ENCODE data around the gene CRK.
"Not testable (repeated sequence)": the region's sequence is repeated elsewhere in the genome, so short reads cannot be mapped to it uniquely, and the experiment has no call there.

CRK gene

DNA sequence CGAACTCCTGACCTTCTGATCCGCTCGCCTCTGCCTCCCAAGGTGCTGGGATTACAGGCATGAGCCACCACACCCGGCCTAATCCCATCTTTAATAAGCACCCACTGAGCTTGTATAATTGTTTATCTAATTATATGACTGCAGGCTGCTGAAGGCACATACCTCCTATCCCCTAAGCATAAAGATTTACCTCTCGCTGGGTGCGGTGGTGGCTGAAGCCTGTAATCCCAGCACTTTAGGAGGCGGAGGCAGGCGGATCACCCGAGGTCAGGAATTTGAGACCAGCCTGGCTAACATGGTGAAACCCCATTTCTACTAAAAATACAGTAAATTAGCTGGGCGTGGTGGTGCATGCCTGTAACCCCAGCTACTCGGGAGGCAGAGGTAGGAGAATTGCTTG is 35.9 kb downstream of the CRK start:
- Histone ChIP-seq H3K4me1 (no peaks in the 10 kb centered on the region), H2AFZ (no peak overlapping the region), H3K9me3 (ENCODE audit: control insufficient read depth, low read length) (no peaks in the 10 kb centered on the region), H3K9ac (no peak overlapping the region), H3K79me2 (peaks cover 1% of the 10 kb centered on the region), H3K27me3 (ENCODE audit: control insufficient read depth, insufficient read depth, low read length) (no peaks in the 10 kb centered on the region), H3K4me2 (ENCODE audit: low read length) (no peak overlapping the region), H3K4me3 (ENCODE audit: low read depth, low read length) (no peak overlapping the region), H3K27ac (no peak overlapping the region), H3K36me3 (ENCODE audit: control insufficient read depth, insufficient read depth, low read length) (no peaks in the 10 kb centered on the region)
- no peak for TF ChIP-seq CTCF (IDR thresholded peaks at IDR 0.05)

GRCh38 chr17:1418476-1418875 is 37.6 kb downstream of the CRK start:
- H3K4me2 ChIP-seq (ENCODE audit: low read length); H3K4me1 ChIP-seq; H3K36me3 ChIP-seq (ENCODE audit: control insufficient read depth, insufficient read depth, low read length); H3K79me2 ChIP-seq; H3K9ac ChIP-seq; H2AFZ ChIP-seq; H3K27me3 ChIP-seq (ENCODE audit: control insufficient read depth, insufficient read depth, low read length); H3K4me3 ChIP-seq (ENCODE audit: low read depth, low read length); H3K27ac ChIP-seq; H3K9me3 ChIP-seq (ENCODE audit: control insufficient read depth, low read length): not testable (repeated sequence)

DNA sequence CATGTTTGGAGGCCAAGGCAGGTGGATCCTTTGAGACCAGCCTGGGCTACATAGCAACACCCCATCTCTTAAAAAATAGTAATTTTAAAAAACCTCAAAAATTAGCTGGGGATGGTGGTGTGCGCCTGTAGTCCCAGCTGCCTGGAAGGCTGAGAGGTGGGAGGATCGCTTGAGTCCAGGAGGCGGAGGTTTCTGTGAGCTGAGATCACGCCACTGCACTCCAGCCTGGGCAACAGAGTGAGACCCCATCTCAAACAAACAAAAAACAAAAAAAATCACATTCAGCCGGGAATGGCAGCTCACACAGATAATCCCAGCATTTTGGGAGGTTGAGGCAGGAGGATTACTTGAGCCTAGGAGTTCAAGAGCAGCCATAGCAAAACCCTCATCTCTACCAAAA is 39.6 kb downstream of the CRK start:
- no peaks in the 10 kb centered on the region for H3K36me3 ChIP-seq (ENCODE audit: control insufficient read depth, insufficient read depth, low read length)
- H3K4me2 ChIP-seq (ENCODE audit: low read length): no peak overlapping the region
- no peak overlapping the region for H2AFZ ChIP-seq

DNA sequence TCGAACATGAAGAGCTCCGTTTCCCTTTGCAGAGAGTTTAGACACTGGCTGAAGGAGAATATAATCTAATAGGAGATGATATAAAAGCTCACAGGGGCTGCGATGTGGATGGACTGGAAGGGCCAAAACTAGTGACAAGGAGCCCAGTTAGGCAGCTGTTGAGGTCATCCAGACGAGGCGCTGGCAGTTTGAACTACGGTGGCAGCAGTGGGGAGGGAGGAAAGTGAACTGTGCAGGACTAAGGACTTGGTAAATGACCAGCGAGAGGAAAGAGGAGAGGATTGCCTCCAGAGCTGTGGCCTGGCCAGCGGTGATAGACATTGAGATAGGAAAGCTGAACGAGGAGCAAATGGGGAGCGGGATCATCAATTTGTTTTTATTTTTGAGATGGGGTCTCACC is 41.4 kb downstream of the CRK start:
- Histone ChIP-seq H3K9ac (no peak overlapping the region), H3K36me3 (ENCODE audit: control insufficient read depth, insufficient read depth, low read length) (no peaks in the 10 kb centered on the region), H2AFZ (no peak overlapping the region), H3K9me3 (ENCODE audit: control insufficient read depth, low read length) (no peaks in the 10 kb centered on the region), H3K4me3 (ENCODE audit: low read depth, low read length) (no peak overlapping the region), H3K27ac (no peak overlapping the region), H3K27me3 (ENCODE audit: control insufficient read depth, insufficient read depth, low read length) (no peaks in the 10 kb centered on the region), H3K79me2 (no peaks in the 10 kb centered on the region), H3K4me1 (peaks cover 3% of the 10 kb centered on the region), H3K4me2 (ENCODE audit: low read length) (no peak overlapping the region)
- TF ChIP-seq CTCF (IDR thresholded peaks at IDR 0.05): no peak

More for the DNA sequence above, 39.6 kb downstream of the CRK start:
- no peaks in the 10 kb centered on the region for H3K9me3 ChIP-seq (ENCODE audit: control insufficient read depth, low read length)
- no peak overlapping the region for H3K27ac ChIP-seq
- H3K79me2 ChIP-seq: no peaks in the 10 kb centered on the region
- no peak overlapping the region for H3K4me3 ChIP-seq (ENCODE audit: low read depth, low read length)
- H3K4me1 ChIP-seq: peaks cover 3% of the 10 kb centered on the region
- H3K27me3 ChIP-seq (ENCODE audit: control insufficient read depth, insufficient read depth, low read length): no peaks in the 10 kb centered on the region
- no peak overlapping the region for H3K9ac ChIP-seq
- no peak for TF ChIP-seq CTCF (IDR thresholded peaks at IDR 0.05)

DNA sequence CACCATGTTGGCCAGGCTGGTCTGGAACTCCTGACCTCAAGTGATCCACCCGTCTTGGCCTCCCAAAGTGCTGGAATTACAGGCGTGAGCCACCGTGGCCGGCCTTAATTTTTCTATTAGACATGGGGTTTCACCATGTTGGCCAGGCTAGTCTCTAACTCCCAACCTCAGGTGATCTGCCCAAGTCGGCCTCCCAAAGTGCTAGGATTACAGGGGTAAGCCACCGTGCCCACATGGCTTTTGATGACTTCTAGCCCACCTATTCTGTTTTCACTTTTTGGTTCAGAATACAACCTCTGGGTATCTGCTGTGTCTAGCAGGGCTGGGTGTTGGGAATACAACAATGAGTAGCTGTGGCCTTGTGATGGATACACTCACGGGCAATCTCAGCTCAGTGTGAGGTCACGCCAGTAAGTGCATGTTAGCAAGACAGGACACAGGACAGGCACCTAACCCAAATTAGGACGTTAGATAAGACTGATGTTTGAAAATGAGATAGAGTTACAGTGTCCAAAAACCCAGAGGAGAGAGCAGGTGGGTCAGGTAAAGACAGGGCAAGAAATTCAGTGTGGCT is 41.9 kb downstream of the CRK start:
- Histone ChIP-seq H3K4me2 (ENCODE audit: low read length) (no peak overlapping the region), H3K9me3 (ENCODE audit: control insufficient read depth, low read length) (no peaks in the 10 kb centered on the region), H3K4me3 (ENCODE audit: low read depth, low read length) (no peak overlapping the region), H3K9ac (no peak overlapping the region), H3K36me3 (ENCODE audit: control insufficient read depth, insufficient read depth, low read length) (no peaks in the 10 kb centered on the region), H2AFZ (no peak overlapping the region), H3K4me1 (peaks cover 3% of the 10 kb centered on the region), H3K27me3 (ENCODE audit: control insufficient read depth, insufficient read depth, low read length) (no peaks in the 10 kb centered on the region), H3K27ac (no peak overlapping the region), H3K79me2 (no peaks in the 10 kb centered on the region)
- no peak for TF ChIP-seq CTCF (IDR thresholded peaks at IDR 0.05)
